Measurements from ENCODE around the gene POLG2. TPM values are rescaled to one million over a fixed set of nuclear protein-coding genes. Genes with fewer than 3 reads are reported as not detected.
"Not testable (repeated sequence)": the region's sequence is repeated elsewhere in the genome, so short reads cannot be mapped to it uniquely, and the experiment has no call there.

POLG2 gene
- total RNA-seq, 2 donors from 2014 or later: 32.6 to 61.1 TPM

- no peak for DNase-seq (ENCODE audit: low spot score)
- H3K27ac Mint-ChIP-seq: peak overlapping the region; percentile 99
- peaks cover 76 to 83% of the 10 kb centered on the region in 2 donors for H3K4me1 Mint-ChIP-seq (ENCODE audit: low read depth in 2 of 2)
- no peaks in the 10 kb centered on the region for H3K9me3 Mint-ChIP-seq
- H3K36me3 Mint-ChIP-seq: peaks cover 75% of the 10 kb centered on the region
- peak overlapping the region; percentile 98 for H3K4me3 Mint-ChIP-seq
- H3K27me3 Mint-ChIP-seq: no peaks in the 10 kb centered on the region
- no peak for ATAC-seq
These were observed 6.0 kb upstream of the POLG2 start for GRCh38 chr17:64502809-64503208.

DNA sequence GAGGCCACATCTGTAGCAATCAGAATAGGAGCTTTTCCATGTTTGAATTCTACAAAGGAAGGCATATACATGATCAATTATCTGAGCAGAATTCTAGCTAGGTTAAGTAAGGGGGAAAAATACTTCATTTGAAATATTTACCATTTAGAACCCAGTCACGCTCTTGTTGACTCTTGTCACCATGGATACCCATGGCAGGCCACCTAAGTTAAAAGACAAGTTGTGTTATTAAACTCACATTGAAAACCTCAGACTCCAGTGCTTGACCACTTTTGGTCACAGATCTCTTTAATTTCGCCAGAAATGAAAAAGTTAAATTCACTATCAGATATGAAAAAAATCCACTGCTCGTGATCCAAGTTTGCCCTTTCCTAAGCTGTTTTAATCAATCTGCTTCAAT, 5.2 kb upstream of the POLG2 start:
- H3K9me3 Mint-ChIP-seq: no peaks in the 10 kb centered on the region
- peaks cover 76 to 86% of the 10 kb centered on the region in 2 donors for H3K4me1 Mint-ChIP-seq (ENCODE audit: low read depth in 2 of 2)
- DNase-seq (ENCODE audit: low spot score): no peak
- peak overlapping the region; percentile 99 for H3K27ac Mint-ChIP-seq
- no peaks in the 10 kb centered on the region for H3K27me3 Mint-ChIP-seq
- H3K36me3 Mint-ChIP-seq: peaks cover 75% of the 10 kb centered on the region
- H3K4me3 Mint-ChIP-seq: peak overlapping the region; percentile 98
- ATAC-seq: no peak

GRCh38 chr17:64500862-64501765, 4.3 kb upstream of the POLG2 start:
- H3K4me3 Mint-ChIP-seq: peak overlapping the region; percentile 36
- H3K27ac Mint-ChIP-seq: peak overlapping the region; percentile 99
- peaks cover 80% of the 10 kb centered on the region for H3K36me3 Mint-ChIP-seq
- ATAC-seq (no peak), DNase-seq (ENCODE audit: low spot score) (no peak)
- H3K4me1 Mint-ChIP-seq (ENCODE audit: low read depth in 2 of 2): peaks cover 85 to 96% of the 10 kb centered on the region in 2 donors
- H3K9me3 Mint-ChIP-seq: no peaks in the 10 kb centered on the region
- H3K27me3 Mint-ChIP-seq: no peaks in the 10 kb centered on the region

GRCh38 chr17:64500487-64500859, 3.6 kb upstream of the POLG2 start:
- Mint-ChIP-seq H3K9me3 (no peaks in the 10 kb centered on the region), H3K4me1 (ENCODE audit: low read depth in 2 of 2) (peaks cover 82 to 94% of the 10 kb centered on the region in 2 donors), H3K36me3 (peaks cover 75% of the 10 kb centered on the region), H3K27ac (peak overlapping the region; percentile 99), H3K27me3 (no peaks in the 10 kb centered on the region), H3K4me3 (no peak overlapping the region)
- ATAC-seq (no peak), DNase-seq (ENCODE audit: low spot score) (no peak)

DNA sequence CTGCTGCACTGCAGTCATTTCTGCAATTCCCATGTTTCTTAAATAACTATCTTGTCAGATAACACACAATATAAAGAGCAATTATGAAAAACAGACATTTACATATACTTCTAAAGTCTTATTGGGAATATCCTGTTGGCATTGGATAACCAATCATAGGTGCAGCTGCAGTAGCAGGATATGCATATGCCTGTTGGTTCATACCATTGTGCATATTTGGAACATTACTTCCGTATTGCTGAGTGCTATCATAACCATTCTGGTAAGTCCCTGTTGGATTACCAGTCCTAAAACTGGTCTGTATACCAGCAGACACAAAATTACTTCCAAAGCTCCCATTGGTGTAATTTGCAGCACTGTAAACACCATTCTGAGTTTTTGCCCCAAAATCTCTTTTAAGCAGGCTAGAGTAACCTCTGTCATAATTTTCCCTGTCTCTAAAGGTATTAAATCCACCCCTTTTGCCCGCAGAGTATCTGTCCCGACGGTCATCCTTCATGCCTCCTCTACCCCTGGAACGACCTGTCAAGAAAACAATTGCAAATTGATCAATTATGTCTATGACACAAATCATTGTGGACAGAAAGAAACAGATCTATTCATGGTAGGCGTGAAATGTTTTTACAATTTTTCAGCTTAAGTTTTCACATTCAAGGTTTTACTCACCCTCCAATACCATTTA, 3.1 kb upstream of the POLG2 start:
- DNase-seq (ENCODE audit: low spot score): no peak
- Mint-ChIP-seq H3K4me1 (ENCODE audit: low read depth in 2 of 2) (peaks cover 78 to 90% of the 10 kb centered on the region in 2 donors), H3K27me3 (no peaks in the 10 kb centered on the region), H3K4me3 (no peak overlapping the region), H3K36me3 (peaks cover 70% of the 10 kb centered on the region), H3K9me3 (no peaks in the 10 kb centered on the region), H3K27ac (peak overlapping the region; percentile 99)
- ATAC-seq: no peak

GRCh38 chr17:64498308-64499203, 1.7 kb upstream of the POLG2 start:
- Mint-ChIP-seq H3K27me3 (no peaks in the 10 kb centered on the region), H3K9me3 (no peaks in the 10 kb centered on the region), H3K4me1 (ENCODE audit: low read depth in 2 of 2) (peaks cover 76 to 89% of the 10 kb centered on the region in 2 donors), H3K27ac (peak overlapping the region; percentile 99), H3K4me3 (peak overlapping the region; percentile 98), H3K36me3 (peaks cover 56% of the 10 kb centered on the region)
- ATAC-seq: no peak
- no peak for DNase-seq (ENCODE audit: low spot score)

GRCh38 chr17:64497565-64498035, 746 bp upstream of the POLG2 start:
- H3K27ac Mint-ChIP-seq: peak overlapping the region; percentile 99
- H3K27me3 Mint-ChIP-seq: no peaks in the 10 kb centered on the region
- H3K4me3 Mint-ChIP-seq: peak overlapping the region; percentile 98
- H3K4me1 Mint-ChIP-seq (ENCODE audit: low read depth in 2 of 2): peaks cover 71 to 79% of the 10 kb centered on the region in 2 donors
- no peaks in the 10 kb centered on the region for H3K9me3 Mint-ChIP-seq
- peaks cover 47% of the 10 kb centered on the region for H3K36me3 Mint-ChIP-seq
- no peak for ATAC-seq
- no peak for DNase-seq (ENCODE audit: low spot score)

DNA sequence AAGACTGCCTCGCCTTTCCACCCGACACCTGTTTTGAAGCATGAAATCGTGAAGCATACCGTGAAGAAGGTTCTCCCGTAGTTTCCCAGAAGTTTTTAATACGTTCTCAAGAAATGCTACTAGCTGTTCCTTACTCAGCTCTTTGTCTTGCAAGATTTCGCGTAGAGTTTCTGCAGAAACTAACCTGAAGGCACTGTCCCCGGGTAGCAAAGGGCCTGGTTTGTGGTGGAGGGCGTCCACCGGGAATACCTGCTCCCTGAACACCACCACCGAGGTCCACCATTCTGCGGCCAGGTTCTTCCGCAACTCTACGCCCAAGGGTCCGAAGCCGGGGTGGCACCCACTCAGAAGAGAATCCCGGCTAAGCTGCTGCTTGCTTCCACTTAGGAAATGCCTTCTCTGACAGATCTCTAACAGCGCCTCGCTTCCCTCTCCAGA, 487 bp downstream of the POLG2 start:
- DNase-seq (ENCODE audit: low spot score) (no peak), ATAC-seq (no peak)
- Mint-ChIP-seq H3K4me3 (peak overlapping the region; percentile 98), H3K27ac (peak overlapping the region; percentile 99), H3K36me3 (peaks cover 34% of the 10 kb centered on the region), H3K27me3 (no peaks in the 10 kb centered on the region), H3K9me3 (no peaks in the 10 kb centered on the region), H3K4me1 (ENCODE audit: low read depth in 2 of 2) (peaks cover 60 to 71% of the 10 kb centered on the region in 2 donors)

DNA sequence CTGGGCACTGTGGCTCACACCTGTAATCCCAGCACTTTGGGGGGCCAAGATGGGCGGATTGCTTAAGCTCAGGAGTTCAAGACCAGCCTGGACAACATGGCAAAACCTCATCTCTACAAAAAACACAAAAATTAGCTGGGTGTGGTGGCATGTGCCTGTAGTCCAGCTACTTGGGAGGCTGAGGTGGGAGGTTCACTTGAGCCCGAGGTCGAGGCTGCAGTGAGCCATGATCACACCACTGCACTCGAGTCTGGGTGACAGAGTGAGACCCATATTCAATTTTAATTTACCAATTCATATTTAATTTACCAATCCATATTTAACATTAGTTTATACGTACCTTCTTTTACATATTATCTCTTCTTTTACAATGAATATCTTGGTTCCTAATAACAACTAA, 1.6 kb downstream of the POLG2 start:
- not testable (repeated sequence) for ATAC-seq; H3K27me3 Mint-ChIP-seq; DNase-seq (ENCODE audit: low spot score); H3K9me3 Mint-ChIP-seq
- Mint-ChIP-seq H3K27ac (peak overlapping the region in 1 of 2 donors; percentile 79), H3K4me3 (peak overlapping the region; percentile 98), H3K4me1 (ENCODE audit: low read depth in 2 of 2) (peaks cover 51 to 62% of the 10 kb centered on the region in 2 donors), H3K36me3 (peaks cover 27% of the 10 kb centered on the region)

GRCh38 chr17:64494121-64494520, 2.7 kb downstream of the POLG2 start:
- H3K27me3 Mint-ChIP-seq: no peaks in the 10 kb centered on the region
- peaks cover 19% of the 10 kb centered on the region for H3K36me3 Mint-ChIP-seq
- H3K4me1 Mint-ChIP-seq (ENCODE audit: low read depth in 2 of 2): peaks cover 39 to 50% of the 10 kb centered on the region in 2 donors
- H3K27ac Mint-ChIP-seq: peak overlapping the region; percentile 9 to 79
- no peak for DNase-seq (ENCODE audit: low spot score)
- no peak for ATAC-seq
- peak overlapping the region; percentile 40 for H3K4me3 Mint-ChIP-seq
- H3K9me3 Mint-ChIP-seq: no peaks in the 10 kb centered on the region

GRCh38 chr17:64492481-64493109, 4.3 kb downstream of the POLG2 start:
- no peak overlapping the region for H3K4me3 Mint-ChIP-seq

GRCh38 chr17:64491994-64492393, 4.9 kb downstream of the POLG2 start:
- no peak for ATAC-seq
- peaks cover 17% of the 10 kb centered on the region for H3K36me3 Mint-ChIP-seq
- no peak overlapping the region for H3K27ac Mint-ChIP-seq
- no peaks in the 10 kb centered on the region for H3K9me3 Mint-ChIP-seq
- no peak for DNase-seq (ENCODE audit: low spot score)
- H3K4me3 Mint-ChIP-seq: no peak overlapping the region
- no peaks in the 10 kb centered on the region for H3K27me3 Mint-ChIP-seq
- peaks cover 28 to 29% of the 10 kb centered on the region in 2 donors for H3K4me1 Mint-ChIP-seq (ENCODE audit: low read depth in 2 of 2)

More at GRCh38 chr17:64492481-64493109, 4.3 kb downstream of the POLG2 start:
- ATAC-seq: no peak
- H3K27ac Mint-ChIP-seq: no peak overlapping the region
- peaks cover 33 to 35% of the 10 kb centered on the region in 2 donors for H3K4me1 Mint-ChIP-seq (ENCODE audit: low read depth in 2 of 2)
- peaks cover 17% of the 10 kb centered on the region for H3K36me3 Mint-ChIP-seq
- no peaks in the 10 kb centered on the region for H3K9me3 Mint-ChIP-seq
- no peak for DNase-seq (ENCODE audit: low spot score)
- H3K27me3 Mint-ChIP-seq: no peaks in the 10 kb centered on the region
